T follicular helper cell (primary cell): ENCODE results near the gene COL18A1.

Source experiments
- DNase-seq: peaks from one replicate; pipeline ENCODE4 v3.0.0-alpha.2; 2020; ENCODE audit warnings: low read depth

COL18A1 gene

GRCh38 chr21:45383111-45383614 lies 21.8 kb upstream of the COL18A1 start:
- no peak for DNase-seq

GRCh38 chr21:45383615-45384201 lies 21.3 kb upstream of the COL18A1 start:
- no peak for DNase-seq

GRCh38 chr21:45384656-45385548 lies 20.1 kb upstream of the COL18A1 start:
- DNase-seq = no peak

GRCh38 chr21:45385549-45386050 lies 19.4 kb upstream of the COL18A1 start:
- no peak for DNase-seq

- DNase-seq = no peak
Measured at GRCh38 chr21:45386336-45386727, 18.6 kb upstream of the COL18A1 start.

GRCh38 chr21:45386728-45387371 lies 18.1 kb upstream of the COL18A1 start:
- no peak for DNase-seq

GRCh38 chr21:45387506-45387905 lies 17.5 kb upstream of the COL18A1 start:
- DNase-seq = no peak

- no peak for DNase-seq
Measured at GRCh38 chr21:45388011-45388521, 16.9 kb upstream of the COL18A1 start.

- DNase-seq = no peak
Measured at GRCh38 chr21:45388611-45389296, 16.2 kb upstream of the COL18A1 start.

- DNase-seq = no peak
Measured at GRCh38 chr21:45390121-45390751, 14.7 kb upstream of the COL18A1 start.

GRCh38 chr21:45390831-45391742 lies 13.9 kb upstream of the COL18A1 start:
- no peak for DNase-seq

GRCh38 chr21:45391743-45392572 lies 13.0 kb upstream of the COL18A1 start:
- no peak for DNase-seq

- no peak for DNase-seq
Measured at GRCh38 chr21:45392573-45392971, 12.4 kb upstream of the COL18A1 start.

GRCh38 chr21:45393021-45393420 lies 11.9 kb upstream of the COL18A1 start:
- DNase-seq = no peak

- DNase-seq = no peak
Measured at GRCh38 chr21:45393833-45394638, 10.9 kb upstream of the COL18A1 start.

GRCh38 chr21:45396620-45396995 lies 8.4 kb upstream of the COL18A1 start:
- DNase-seq = no peak

GRCh38 chr21:45397381-45397780 lies 7.6 kb upstream of the COL18A1 start:
- DNase-seq = no peak

GRCh38 chr21:45401054-45401518 lies 3.9 kb upstream of the COL18A1 start:
- no peak for DNase-seq
